ENCODE measurements around the gene TSEN2. TPM values are rescaled to one million over a fixed set of nuclear protein-coding genes. Genes with fewer than 3 reads are reported as not detected.

Gene TSEN2
- total and polyA plus RNA-seq, 10 of the 15 experiments (the other 5 are each of a cell fraction or from before 2014, with no cell fraction given) = 17.7 to 32.3 (median 24.3) TPM

DNA sequence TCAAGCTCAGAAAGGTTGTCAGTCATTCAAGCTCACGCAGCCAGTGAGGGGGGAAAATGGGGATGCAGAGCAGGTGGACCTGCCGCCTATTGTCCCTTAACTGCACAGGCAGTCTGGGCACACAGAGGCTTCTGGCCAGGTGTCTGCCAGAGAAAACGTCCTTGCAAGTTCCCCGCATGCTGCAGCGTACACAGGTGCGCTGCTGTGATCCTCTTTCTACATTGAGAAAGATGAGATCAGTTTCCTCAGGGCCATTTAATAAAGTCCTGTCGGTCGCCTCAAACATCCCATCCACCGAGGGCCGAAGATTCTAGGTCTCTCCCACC lies 445 bp upstream of the TSEN2 start:
- H3K4me1 ChIP-seq (ENCODE audit: control insufficient read depth, insufficient read depth, low read length) = peaks cover 5% of the 10 kb centered on the region; the same call in 1 of the 2 replicates
- TF ChIP-seq, protein P1, sequence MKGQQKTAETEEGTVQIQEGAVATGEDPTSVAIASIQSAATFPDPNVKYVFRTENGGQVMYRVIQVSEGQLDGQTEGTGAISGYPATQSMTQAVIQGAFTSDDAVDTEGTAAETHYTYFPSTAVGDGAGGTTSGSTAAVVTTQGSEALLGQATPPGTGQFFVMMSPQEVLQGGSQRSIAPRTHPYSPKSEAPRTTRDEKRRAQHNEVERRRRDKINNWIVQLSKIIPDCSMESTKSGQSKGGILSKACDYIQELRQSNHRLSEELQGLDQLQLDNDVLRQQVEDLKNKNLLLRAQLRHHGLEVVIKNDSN (IDR thresholded peaks at IDR 0.05; ENCODE audit: borderline replicate concordance, extremely low read length, insufficient read depth, low read depth, low read length) = no peak
- TF ChIP-seq MXI1 (IDR thresholded peaks at IDR 0.05; ENCODE audit: low read depth, low read length) (no peak), ZNF217 (IDR thresholded peaks at IDR 0.05) (no peak), TCF12 (IDR thresholded peaks at IDR 0.05; ENCODE audit: low read depth, low read length) (no peak), BCL11A (IDR thresholded peaks at IDR 0.05; ENCODE audit: low read depth, low read length) (no peak), BHLHE40 (IDR thresholded peaks at IDR 0.05; ENCODE audit: borderline replicate concordance in 1 of 2, low read depth in 2 of 2, low read length in 1 of 2) (no peak), GABPA (IDR thresholded peaks at IDR 0.05; ENCODE audit: low read depth) (no peak), PAX8 (IDR thresholded peaks at IDR 0.05) (no peak), CEBPB (IDR thresholded peaks at IDR 0.05; ENCODE audit: borderline replicate concordance in 1 of 2, low read depth in 2 of 2, low read length in 2 of 2) (no peak), SPI1 (IDR thresholded peaks at IDR 0.05; ENCODE audit: borderline replicate concordance, insufficient read depth, low read depth, low read length) (no peak), NFYA (IDR thresholded peaks at IDR 0.05; ENCODE audit: borderline replicate concordance, low read depth, low read length) (no peak), ASH2L (IDR thresholded peaks at IDR 0.05; ENCODE audit: borderline replicate concordance, low read depth) (no peak), MTA2 (IDR thresholded peaks at IDR 0.05; ENCODE audit: low read depth) (no peak), PML (IDR thresholded peaks at IDR 0.05; ENCODE audit: low read length) (no peak), SMAD5 (IDR thresholded peaks at IDR 0.05; ENCODE audit: low read depth) (no peak)
- TF ChIP-seq, protein P2, sequence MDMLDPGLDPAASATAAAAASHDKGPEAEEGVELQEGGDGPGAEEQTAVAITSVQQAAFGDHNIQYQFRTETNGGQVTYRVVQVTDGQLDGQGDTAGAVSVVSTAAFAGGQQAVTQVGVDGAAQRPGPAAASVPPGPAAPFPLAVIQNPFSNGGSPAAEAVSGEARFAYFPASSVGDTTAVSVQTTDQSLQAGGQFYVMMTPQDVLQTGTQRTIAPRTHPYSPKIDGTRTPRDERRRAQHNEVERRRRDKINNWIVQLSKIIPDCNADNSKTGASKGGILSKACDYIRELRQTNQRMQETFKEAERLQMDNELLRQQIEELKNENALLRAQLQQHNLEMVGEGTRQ (IDR thresholded peaks at IDR 0.05; ENCODE audit: borderline replicate concordance, low read depth, low read length) = no peak
- TF ChIP-seq, protein P3, sequence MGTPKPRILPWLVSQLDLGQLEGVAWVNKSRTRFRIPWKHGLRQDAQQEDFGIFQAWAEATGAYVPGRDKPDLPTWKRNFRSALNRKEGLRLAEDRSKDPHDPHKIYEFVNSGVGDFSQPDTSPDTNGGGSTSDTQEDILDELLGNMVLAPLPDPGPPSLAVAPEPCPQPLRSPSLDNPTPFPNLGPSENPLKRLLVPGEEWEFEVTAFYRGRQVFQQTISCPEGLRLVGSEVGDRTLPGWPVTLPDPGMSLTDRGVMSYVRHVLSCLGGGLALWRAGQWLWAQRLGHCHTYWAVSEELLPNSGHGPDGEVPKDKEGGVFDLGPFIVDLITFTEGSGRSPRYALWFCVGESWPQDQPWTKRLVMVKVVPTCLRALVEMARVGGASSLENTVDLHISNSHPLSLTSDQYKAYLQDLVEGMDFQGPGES (IDR thresholded peaks at IDR 0.05) = no peak
- TF ChIP-seq, protein P4, sequence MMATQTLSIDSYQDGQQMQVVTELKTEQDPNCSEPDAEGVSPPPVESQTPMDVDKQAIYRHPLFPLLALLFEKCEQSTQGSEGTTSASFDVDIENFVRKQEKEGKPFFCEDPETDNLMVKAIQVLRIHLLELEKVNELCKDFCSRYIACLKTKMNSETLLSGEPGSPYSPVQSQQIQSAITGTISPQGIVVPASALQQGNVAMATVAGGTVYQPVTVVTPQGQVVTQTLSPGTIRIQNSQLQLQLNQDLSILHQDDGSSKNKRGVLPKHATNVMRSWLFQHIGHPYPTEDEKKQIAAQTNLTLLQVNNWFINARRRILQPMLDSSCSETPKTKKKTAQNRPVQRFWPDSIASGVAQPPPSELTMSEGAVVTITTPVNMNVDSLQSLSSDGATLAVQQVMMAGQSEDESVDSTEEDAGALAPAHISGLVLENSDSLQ (IDR thresholded peaks at IDR 0.05) = no peak
- CTCF ChIA-PET = interaction anchor here (0.7 to 4.8 kb wide), 15 partner anchors 9 to 364 kb away, joined by 3 to 40 read pairs (median 4); partner anchors contain the start of genes MKRN2 and RPL32
- H3K4me3 ChIP-seq = peak overlapping the region; percentile 65
- POLR2A ChIA-PET = interaction anchor here (1.0 to 2.8 kb wide), 7 partner anchors 72 to 358 kb away, joined by 3 to 12 read pairs (median 6); partner anchors contain the start of gene RPL32
- H3K9me3 ChIP-seq (replicated peaks; ENCODE audit: control insufficient read depth, insufficient read depth, low read length) = no peaks in the 10 kb centered on the region
- H3K36me3 ChIP-seq (ENCODE audit: control insufficient read depth in 2 of 2, insufficient read depth in 2 of 2, low read length in 1 of 2) = no peaks in the 10 kb centered on the region
- H4K20me1 ChIP-seq (ENCODE audit: control insufficient read depth, insufficient read depth) = no peaks in the 10 kb centered on the region
- SMC1A ChIA-PET (ENCODE audit: uncharacterized antibody, unreplicated experiment) = interaction anchor here (0.7 to 3.1 kb wide), 10 partner anchors 12 to 351 kb away, joined by 3 to 27 read pairs (median 6); partner anchors contain the start of gene MKRN2OS
- H2AFZ ChIP-seq (ENCODE audit: control insufficient read depth, low read depth, low read length) = peak overlapping the region; percentile 91
- no peaks in the 10 kb centered on the region for H3K27me3 ChIP-seq (replicated peaks in 1 of 2; ENCODE audit: control insufficient read depth in 2 of 2, insufficient read depth in 2 of 2, low read length in 1 of 2)
- BruUV-seq (replicated peaks) = no TSS peak
- ATAC-seq = no peak
- WGBS (ENCODE audit: insufficient coverage, insufficient replicate concordance, low lambda C conversion rate, missing lambda C conversion rate) = 1% methylated on average over 10 of the region's 10 CpGs
- no peak for FAIRE-seq
- H3K4me2 ChIP-seq (ENCODE audit: control insufficient read depth, insufficient read depth) = peak overlapping the region; percentile 99
- intact Hi-C loops (cut with micrococcal nuclease; ENCODE audit: unreplicated experiment) = loop anchor here (1.0 to 5.0 kb wide), 3 partner anchors 73 to 292 kb away; partner anchors contain the start of gene MKRN2
- peaks cover 19% of the 10 kb centered on the region for H3K79me2 ChIP-seq (ENCODE audit: control insufficient read depth, insufficient read depth, low read length)
- DNase-seq (ENCODE audit: low read depth, low spot score) = no peak
- H3K9ac ChIP-seq (ENCODE audit: control insufficient read depth, insufficient read depth, low read length) = peak overlapping the region; percentile 53
- in situ Hi-C loops (cut with MboI) = no loop called here
- H3K27ac ChIP-seq (ENCODE audit: control insufficient read depth, insufficient read depth) = no peak overlapping the region
- RAD21 ChIA-PET (ENCODE audit: unreplicated experiment) = interaction anchor here (1.0 to 3.8 kb wide), 11 partner anchors 9 to 348 kb away, joined by 3 to 35 read pairs (median 3); partner anchors contain the start of gene RAF1
